Heart left ventricle (tissue), 13 donors: ENCODE results near the gene CHL1.

Source experiments
- POLR2A ChIP-seq, 2 donors: fragments of 450-650 bp; IDR thresholded peaks; one replicate each; pipeline ENCODE4 v1.6.1; 2017; ENCODE audit warnings: antibody characterized with exemption in 2 of 2, mild to moderate bottlenecking in 2 of 2, moderate library complexity in 2 of 2
- TF ChIP-seq, protein P1 (sequence below), 12 donors: fragments of 200-600 bp; sonication (generic) in 4 of 12; IDR thresholded peaks; one replicate each; pipeline versions ENCODE4 v1.5.0 to v1.8.0; 2018 to 2022; ENCODE audit warnings: antibody characterized with exemption in 12 of 12, mild to moderate bottlenecking in 5 of 12
- donor health status: ischemic (EF 13 %, LVEDD 7.1; RV severe dilation, severe dysfunction).
- donor health status: DM: no; HTN: yes; CAD: no.
- donor health status: DM: no; HTN: no; CAD: no.
- donor health status: ischemic (EF 25% LVEDD 6.9; RV normal size, moderate dysfunction).
- donor health status: ischemic (EF 25% LVEDD 5.7; RV mildly dilated, moderate dysfunction).
- donor health status: ischemic (EF 35%, LVEDD 5.7; RV mildly dilated, moderate dysfunction).
- donor health status: nonischemic (EF 11% LVEDD 7.7; RV severe dilation, severe dysfunction).
- donor health status: DM: yes; HTN: yes; CAD: no.
- donor health status: PGD.
- donor health status: ischemic (EF 29% LVEDD 5.4; RV normal size, mild dysfunction).
- donor health status: nonischemic (EF 23%, LVEDD 6.1; RV moderate dilation, normal function).

DNA sequence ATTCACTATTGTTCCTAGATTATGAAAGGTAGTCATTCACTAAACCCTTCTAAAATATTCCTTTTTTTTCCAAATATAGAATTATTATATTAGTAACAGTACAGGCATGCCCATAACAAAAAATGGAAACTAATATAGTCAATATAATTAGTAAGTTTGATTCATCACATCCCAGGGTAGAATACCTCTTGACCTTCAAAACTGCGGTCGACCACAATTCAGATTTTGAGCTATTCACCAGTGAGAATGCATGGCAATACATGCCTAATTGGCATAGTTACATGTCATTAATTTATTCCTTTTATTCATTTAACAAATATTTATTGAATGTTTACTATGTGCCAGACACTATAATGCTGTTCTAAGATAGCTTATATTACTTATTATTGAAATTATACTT lies 98.0 kb downstream of the CHL1 start:
- TF ChIP-seq, protein P1, sequence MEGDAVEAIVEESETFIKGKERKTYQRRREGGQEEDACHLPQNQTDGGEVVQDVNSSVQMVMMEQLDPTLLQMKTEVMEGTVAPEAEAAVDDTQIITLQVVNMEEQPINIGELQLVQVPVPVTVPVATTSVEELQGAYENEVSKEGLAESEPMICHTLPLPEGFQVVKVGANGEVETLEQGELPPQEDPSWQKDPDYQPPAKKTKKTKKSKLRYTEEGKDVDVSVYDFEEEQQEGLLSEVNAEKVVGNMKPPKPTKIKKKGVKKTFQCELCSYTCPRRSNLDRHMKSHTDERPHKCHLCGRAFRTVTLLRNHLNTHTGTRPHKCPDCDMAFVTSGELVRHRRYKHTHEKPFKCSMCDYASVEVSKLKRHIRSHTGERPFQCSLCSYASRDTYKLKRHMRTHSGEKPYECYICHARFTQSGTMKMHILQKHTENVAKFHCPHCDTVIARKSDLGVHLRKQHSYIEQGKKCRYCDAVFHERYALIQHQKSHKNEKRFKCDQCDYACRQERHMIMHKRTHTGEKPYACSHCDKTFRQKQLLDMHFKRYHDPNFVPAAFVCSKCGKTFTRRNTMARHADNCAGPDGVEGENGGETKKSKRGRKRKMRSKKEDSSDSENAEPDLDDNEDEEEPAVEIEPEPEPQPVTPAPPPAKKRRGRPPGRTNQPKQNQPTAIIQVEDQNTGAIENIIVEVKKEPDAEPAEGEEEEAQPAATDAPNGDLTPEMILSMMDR (IDR thresholded peaks at IDR 0.05): no peak
- no peak for TF ChIP-seq POLR2A (IDR thresholded peaks at IDR 0.05)
